Tibial nerve (tissue), 4 donors: ENCODE results near the gene VWF. TPM values are rescaled to one million over a fixed set of nuclear protein-coding genes. Genes with fewer than 3 reads are reported as not detected.

Experiments used
- DNase-seq, 2 donors: peaks; one replicate each; pipeline ENCODE4 v3.0.0-alpha.2; 2019; ENCODE audit warnings: low spot score in 2 of 2
- H3K27ac ChIP-seq, 4 donors: fragments of 200-600 bp; sonication (generic) in 3 of 4; one replicate each; pipeline ENCODE4 v1.5.1; 2017 to 2019; ENCODE audit warnings: mild to moderate bottlenecking in 1 of 4
- H3K27me3 ChIP-seq, 2 donors: fragments of 200-600 bp; sonication (generic) in 1 of 2; one replicate each; pipeline versions ENCODE4 v1.5.1 to v1.6.0; 2017 to 2019
- H3K36me3 ChIP-seq, 3 donors: fragments of 200-600 bp; sonication (generic); one replicate each; pipeline ENCODE4 v1.5.1; 2018 to 2019
- H3K4me1 ChIP-seq, 4 donors: fragments of 200-600 bp; sonication (generic) in 3 of 4; one replicate each; pipeline ENCODE4 v1.5.1; 2017 to 2019
- H3K4me3 ChIP-seq, 4 donors: fragments of 200-600 bp; sonication (generic) in 3 of 4; one replicate each; pipeline ENCODE4 v1.5.1; 2017 to 2019; ENCODE audit warnings: mild to moderate bottlenecking in 1 of 4, moderate library complexity in 1 of 4
- H3K9me3 ChIP-seq, 4 donors: fragments of 200-600 bp; sonication (generic) in 3 of 4; one replicate each; pipeline ENCODE4 v1.5.1; 2017 to 2019
- EP300 ChIP-seq, 2 donors: sonication (generic); formaldehyde crosslinking; IDR thresholded peaks; one replicate each; pipeline ENCODE4 v1.6.1; 2017; ENCODE audit warnings: antibody characterized with exemption in 2 of 2, mild to moderate bottlenecking in 1 of 2
- POLR2A ChIP-seq, 2 donors: fragments of 450-650 bp; IDR thresholded peaks; one replicate each; pipeline ENCODE4 v1.6.1; 2017; ENCODE audit warnings: antibody characterized with exemption in 2 of 2, mild to moderate bottlenecking in 2 of 2, moderate library complexity in 2 of 2
- WGBS, 2 donors: methylation state at CpG; one replicate each; pipeline ENCODE4 v1.1.5; 2018; 5-methylcytosine and 5-hydroxymethylcytosine counted together
- total RNA-seq, 4 donors: library from RNA; depleted of rRNA; stranded (reverse); fragments of >200 nt; gene quantifications; one replicate each; pipeline ENCODE4 v1.1.0, GENCODE V29; 2016
- TF ChIP-seq, protein P1 (sequence below), 5 experiments: fragments of 200-600 bp in 3 of 5; fragments of 450-650 bp in 2 of 5; sonication (generic) in 3 of 5; IDR thresholded peaks; one replicate each; pipeline ENCODE4 v1.5.1; 2016 to 2019; ENCODE audit warnings: antibody characterized with exemption in 5 of 5, mild to moderate bottlenecking in 3 of 5, moderate library complexity in 2 of 5

VWF gene
- total RNA-seq, 4 donors from 2014 or later, result 82.7 to 311 (median 214) TPM

DNA sequence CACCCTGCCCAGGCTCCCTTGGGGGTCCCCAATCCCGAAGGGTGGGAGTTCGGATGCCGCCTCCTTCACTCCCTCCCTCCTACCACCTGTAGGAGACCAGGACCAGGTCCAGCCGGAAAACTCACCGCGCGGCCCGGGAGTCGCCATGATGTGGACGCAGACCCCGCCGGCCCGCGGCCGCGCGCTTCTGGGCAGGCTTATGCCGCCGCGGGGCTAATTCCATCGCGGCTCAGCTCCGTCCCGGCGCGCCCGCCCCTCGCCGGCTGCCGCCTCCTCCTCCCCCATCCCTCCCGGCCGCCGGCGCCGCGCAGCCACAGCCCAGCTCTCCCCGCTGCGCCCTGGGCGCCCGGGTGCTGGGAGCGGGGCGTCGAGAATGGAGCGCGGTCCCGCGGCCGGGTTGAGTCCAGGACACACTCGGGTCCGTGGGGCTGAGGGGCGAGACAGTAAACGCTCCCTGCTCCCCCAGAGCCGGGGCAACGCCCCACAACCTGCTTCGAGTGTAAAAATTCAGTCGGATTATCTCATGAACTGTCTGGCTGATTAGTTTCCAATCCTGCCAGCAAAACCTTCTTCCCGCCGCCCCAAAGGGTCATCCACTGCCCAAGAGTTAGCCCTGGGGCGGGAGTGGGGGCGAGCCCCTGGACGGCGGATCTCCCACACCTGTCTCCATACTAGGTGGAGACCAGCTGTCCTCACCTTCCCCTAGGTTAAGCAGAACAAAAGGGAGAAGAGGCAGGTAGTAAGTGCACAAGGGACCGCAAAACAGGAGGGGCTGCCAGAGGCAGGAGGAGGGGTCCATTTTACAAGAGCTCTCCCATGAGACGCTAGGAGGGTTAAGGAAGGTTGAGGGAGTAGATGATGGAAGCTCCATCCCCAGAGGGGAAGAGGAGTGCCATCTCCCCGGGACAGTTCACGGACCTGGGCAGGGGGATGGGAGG lies 179.1 kb downstream of the VWF start, which contains the start of gene ANO2:
Gene ANO2, minus strand, starts transcription at position 189 of the 938 bp plus-strand sequence. Its CDS starts 42 bp downstream, at position 147.
- H3K4me1 ChIP-seq, result peaks cover 0 to 15% (median 0%) of the 10 kb centered on the region in 4 donors
- H3K27ac ChIP-seq, result no peak within 1 kb of the TSS
- peaks cover 0 to 26% of the 10 kb centered on the region in 2 donors for H3K27me3 ChIP-seq
- H3K4me3 ChIP-seq, result peak within 1 kb of the TSS in 3 of 4 donors; percentile 27 to 50 (median 28)
- no peak for TF ChIP-seq EP300 (IDR thresholded peaks at IDR 0.05)
- TF ChIP-seq, protein P1, sequence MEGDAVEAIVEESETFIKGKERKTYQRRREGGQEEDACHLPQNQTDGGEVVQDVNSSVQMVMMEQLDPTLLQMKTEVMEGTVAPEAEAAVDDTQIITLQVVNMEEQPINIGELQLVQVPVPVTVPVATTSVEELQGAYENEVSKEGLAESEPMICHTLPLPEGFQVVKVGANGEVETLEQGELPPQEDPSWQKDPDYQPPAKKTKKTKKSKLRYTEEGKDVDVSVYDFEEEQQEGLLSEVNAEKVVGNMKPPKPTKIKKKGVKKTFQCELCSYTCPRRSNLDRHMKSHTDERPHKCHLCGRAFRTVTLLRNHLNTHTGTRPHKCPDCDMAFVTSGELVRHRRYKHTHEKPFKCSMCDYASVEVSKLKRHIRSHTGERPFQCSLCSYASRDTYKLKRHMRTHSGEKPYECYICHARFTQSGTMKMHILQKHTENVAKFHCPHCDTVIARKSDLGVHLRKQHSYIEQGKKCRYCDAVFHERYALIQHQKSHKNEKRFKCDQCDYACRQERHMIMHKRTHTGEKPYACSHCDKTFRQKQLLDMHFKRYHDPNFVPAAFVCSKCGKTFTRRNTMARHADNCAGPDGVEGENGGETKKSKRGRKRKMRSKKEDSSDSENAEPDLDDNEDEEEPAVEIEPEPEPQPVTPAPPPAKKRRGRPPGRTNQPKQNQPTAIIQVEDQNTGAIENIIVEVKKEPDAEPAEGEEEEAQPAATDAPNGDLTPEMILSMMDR (IDR thresholded peaks at IDR 0.05), result no peak
- no peak for TF ChIP-seq POLR2A (IDR thresholded peaks at IDR 0.05)
- H3K9me3 ChIP-seq, result no peaks in the 10 kb centered on the region
- no peak for DNase-seq
- H3K36me3 ChIP-seq, result peaks cover 0 to 8% (median 0%) of the 10 kb centered on the region in 3 donors
- 7 to 20% methylated on average over 27 of the region's 66 CpGs for WGBS, 2 donors

DNA sequence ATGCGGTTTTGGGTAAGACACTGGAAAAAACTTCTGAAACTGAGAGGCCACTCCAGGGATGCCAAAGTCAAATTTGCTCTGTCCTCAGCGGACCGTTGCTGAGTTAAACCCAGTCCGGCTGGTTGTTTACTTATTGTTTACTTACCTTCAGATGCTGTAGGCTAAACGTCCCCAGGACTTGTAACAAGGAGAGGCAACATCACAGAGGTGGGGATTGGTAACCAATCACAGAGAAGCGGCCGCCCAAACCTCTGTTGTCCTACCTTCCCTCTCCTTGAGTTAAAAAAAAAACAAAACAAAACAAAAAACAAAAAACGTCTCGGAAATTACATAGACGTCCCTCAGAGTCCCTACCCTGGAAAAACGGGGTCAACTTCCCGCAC lies 179.8 kb downstream of the VWF start:
- TF ChIP-seq POLR2A (IDR thresholded peaks at IDR 0.05) (no peak), EP300 (IDR thresholded peaks at IDR 0.05) (no peak)
- TF ChIP-seq, protein P1 (IDR thresholded peaks at IDR 0.05), result no peak
- no peaks in the 10 kb centered on the region for H3K9me3 ChIP-seq
- H3K4me1 ChIP-seq, result peaks cover 0 to 15% (median 0%) of the 10 kb centered on the region in 4 donors
- DNase-seq, result no peak
- peaks cover 0 to 11% (median 0%) of the 10 kb centered on the region in 3 donors for H3K36me3 ChIP-seq
- peak overlapping the region in 3 of 4 donors; percentile 27 to 50 (median 28) for H3K4me3 ChIP-seq
- peaks cover 0 to 26% of the 10 kb centered on the region in 2 donors for H3K27me3 ChIP-seq
- WGBS, 2 donors, result 15 to 18% methylated on average over 12 of the region's 12 CpGs
- no peak overlapping the region for H3K27ac ChIP-seq

DNA sequence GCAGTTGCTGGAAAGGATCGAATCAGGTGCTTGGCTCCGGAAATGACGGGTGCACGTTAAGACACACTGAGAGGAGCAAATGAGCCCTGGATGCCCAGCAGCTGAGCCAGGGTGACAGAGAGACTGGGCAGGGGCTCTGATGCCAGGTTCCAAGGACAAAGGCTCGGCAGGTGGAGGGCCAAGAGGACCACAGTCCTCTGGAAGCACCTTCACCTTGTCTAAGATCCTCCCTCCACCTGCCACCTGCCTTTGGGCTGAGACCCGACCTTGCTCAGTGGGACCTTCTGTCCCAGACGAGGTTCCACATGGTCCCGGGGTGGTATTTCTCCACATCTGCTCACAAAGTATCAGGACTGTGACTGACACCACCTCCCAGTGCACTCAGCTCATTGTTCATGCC lies 180.4 kb downstream of the VWF start:
- no peak overlapping the region for H3K4me3 ChIP-seq
- TF ChIP-seq EP300 (IDR thresholded peaks at IDR 0.05) (no peak), POLR2A (IDR thresholded peaks at IDR 0.05) (no peak)
- TF ChIP-seq, protein P1 (IDR thresholded peaks at IDR 0.05), result no peak
- H3K36me3 ChIP-seq, result peaks cover 0 to 10% (median 0%) of the 10 kb centered on the region in 3 donors
- H3K4me1 ChIP-seq, result peaks cover 0 to 15% (median 0%) of the 10 kb centered on the region in 4 donors
- H3K9me3 ChIP-seq, result no peaks in the 10 kb centered on the region
- no peak for DNase-seq
- peaks cover 0 to 26% of the 10 kb centered on the region in 2 donors for H3K27me3 ChIP-seq
- no peak overlapping the region for H3K27ac ChIP-seq
- 88 to 90% methylated on average over 6 to 8 of the region's 8 CpGs for WGBS, 2 donors

DNA sequence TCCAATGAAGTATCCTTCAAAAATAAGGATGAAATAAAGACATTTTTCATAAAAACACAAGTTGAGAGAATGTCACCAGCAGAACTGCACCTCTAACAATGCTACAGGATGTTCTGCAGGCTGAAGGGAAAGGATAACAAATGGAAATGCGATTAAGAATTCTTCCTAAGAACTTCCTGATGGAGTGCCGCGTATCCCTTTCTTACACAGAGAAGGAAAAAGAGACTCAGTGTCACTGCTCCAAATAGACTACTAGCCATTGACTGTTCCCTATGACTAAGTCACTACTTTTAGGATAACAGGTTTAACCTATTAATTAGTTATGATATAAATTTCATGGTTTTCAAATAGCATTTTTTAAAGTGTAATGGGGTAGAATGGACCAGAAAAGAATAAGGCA lies 182.6 kb downstream of the VWF start:
- Histone ChIP-seq H3K4me1 (peaks cover 0 to 15% (median 0%) of the 10 kb centered on the region in 4 donors), H3K27me3 (peaks cover 0 to 22% of the 10 kb centered on the region in 2 donors), H3K27ac (no peak overlapping the region), H3K36me3 (peaks cover 0 to 5% (median 0%) of the 10 kb centered on the region in 3 donors), H3K9me3 (no peaks in the 10 kb centered on the region), H3K4me3 (no peak overlapping the region)
- 61 to 77% methylated on average over 3 of the region's 3 CpGs for WGBS, 2 donors
- TF ChIP-seq, protein P1 (IDR thresholded peaks at IDR 0.05), result no peak
- no peak for TF ChIP-seq POLR2A (IDR thresholded peaks at IDR 0.05)
- no peak for TF ChIP-seq EP300 (IDR thresholded peaks at IDR 0.05)
- DNase-seq, result no peak
